IMR-90 (cell line): ENCODE data around the gene ITPKC. TPM values are rescaled to one million over a fixed set of nuclear protein-coding genes. Genes with fewer than 3 reads are reported as not detected.

Experiments
- CEBPB ChIP-seq: IDR thresholded peaks from 2 replicates; pipeline ENCODE4 v1.6.1; 2012; ENCODE audit warnings: low read depth, low read length, improper control_type of control experiment
- MAZ ChIP-seq: IDR thresholded peaks from 2 replicates; pipeline ENCODE4 v1.6.1; 2012; ENCODE audit warnings: low read depth, mild to moderate bottlenecking, low read length, improper control_type of control experiment, moderate library complexity, borderline replicate concordance
- NFE2L2 ChIP-seq: fragments of 150-350 bp; IDR thresholded peaks from 2 replicates; pipeline ENCODE4 v1.6.1; 2016; ENCODE audit warnings: low read depth, mild to moderate bottlenecking, low read length
- POLR2A ChIP-seq: IDR thresholded peaks from 2 replicates; pipeline ENCODE4 v1.6.1; 2012; ENCODE audit warnings: mild to moderate bottlenecking, low read depth, low read length
- USF2 ChIP-seq: fragments of 150-350 bp; IDR thresholded peaks from 2 replicates; pipeline ENCODE4 v1.6.1; 2017; ENCODE audit warnings: mild to moderate bottlenecking, antibody characterized with exemption, low read length, low read depth
- polyA plus RNA-seq, 3 experiments: library from polyadenylated mRNA; depleted of rRNA; stranded (reverse); fragments of >200 nt; gene quantifications; 2 replicates each; pipeline ENCODE4 v1.2.3, GENCODE V29; 2012; ENCODE audit warnings: low replicate concordance in 1 of 3
- total RNA-seq: library from RNA; depleted of rRNA; stranded (reverse); fragments of >200 nt; gene quantifications from 2 replicates; pipeline ENCODE4 v1.2.3, GENCODE V29; 2012

ITPKC gene
- total and polyA plus RNA-seq, 2 of the 4 experiments (the other 2 are of a cell fraction): 7.7 to 9.4 TPM

- TF ChIP-seq MAZ: peak; percentile 99
- TF ChIP-seq NFE2L2: peak; percentile 1; the same call in 1 of the 2 replicates
- TF ChIP-seq CEBPB: no peak
- no peak for TF ChIP-seq USF2
- TF ChIP-seq POLR2A: peak; percentile 83
Measured at GRCh38 chr19:40716482-40717324, at the start of gene ITPKC, which contains the start of gene COQ8B (continued).
